ENCODE measurements around the gene ABTB1.

- TF ChIP-seq EZH2phosphoT487 (IDR thresholded peaks at IDR 0.05; ENCODE audit: low read depth) (no peak), CTCF (IDR thresholded peaks at IDR 0.05; ENCODE audit: low read depth, low read length) (no peak)
Observed at GRCh38 chr3:127712461-127712860, 39.7 kb downstream of the ABTB1 start.

All from OCI-LY3 (cell line).